ENCODE data around the gene DISP3. TPM values are rescaled to one million over a fixed set of nuclear protein-coding genes. Genes with fewer than 3 reads are reported as not detected.

The DISP3 gene
- total and polyA plus RNA-seq, 2 experiments from 2014 or later: 0.10 TPM; not detected in 1

DNA sequence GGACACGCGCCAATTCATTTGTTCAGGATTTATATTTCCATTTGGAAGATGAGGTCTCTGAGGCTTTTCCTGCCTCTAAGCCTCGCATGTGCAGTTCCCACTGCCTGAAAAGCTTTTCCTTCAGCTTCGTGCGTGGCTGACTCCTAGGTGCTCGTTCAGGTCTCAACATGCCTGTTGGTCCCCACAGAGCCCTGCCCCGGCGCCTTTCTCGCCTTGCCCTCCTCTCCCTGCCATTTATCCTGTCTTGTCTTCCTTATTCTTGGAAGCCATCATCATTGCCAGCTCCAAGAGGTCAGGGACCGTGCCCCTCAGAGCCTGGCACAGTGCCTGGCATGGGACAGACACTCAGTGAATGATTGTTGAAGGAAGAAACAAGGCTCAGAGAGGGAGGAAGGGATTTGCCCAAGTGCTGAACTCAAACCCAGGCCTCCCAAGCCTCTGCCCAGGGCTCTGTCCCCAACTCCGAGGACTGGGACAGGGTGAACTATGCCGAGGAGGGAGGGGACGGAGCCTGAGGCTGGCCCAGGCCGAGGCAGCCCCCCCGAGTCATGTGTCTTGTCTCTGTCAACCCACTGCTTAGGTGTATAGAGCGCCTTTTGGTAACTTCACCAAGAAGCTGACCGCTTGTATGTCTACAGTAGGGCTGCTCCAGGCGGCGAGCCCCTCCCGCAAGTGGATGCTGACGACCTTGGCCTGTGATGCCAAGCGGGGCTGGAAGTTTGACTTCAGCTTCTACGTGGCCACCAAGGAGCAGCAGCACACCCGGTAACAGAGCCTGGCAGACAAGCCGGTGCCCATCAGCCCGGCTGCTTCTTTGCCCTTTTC, 47.3 kb downstream of the DISP3 start:
- Histone ChIP-seq H3K4me1 (ENCODE audit: insufficient read depth) (no peaks in the 10 kb centered on the region), H3K36me3 (replicated peaks; ENCODE audit: insufficient read depth, low read depth) (no peaks in the 10 kb centered on the region), H2AFZ (no peak overlapping the region), H4K20me1 (ENCODE audit: insufficient read depth, poor library complexity, severe bottlenecking) (no peaks in the 10 kb centered on the region), H3K27me3 (no peaks in the 10 kb centered on the region), H3K9me3 (ENCODE audit: low read depth) (no peaks in the 10 kb centered on the region), H3K79me2 (no peaks in the 10 kb centered on the region), H3K4me3 (no peak overlapping the region), H3K4me2 (no peak overlapping the region), H3K27ac (no peak overlapping the region), H3K9me2 (replicated peaks; ENCODE audit: insufficient read depth) (no peaks in the 10 kb centered on the region)
- WGBS (ENCODE audit: low lambda C conversion rate, missing lambda C conversion rate): 93% methylated on average over 26 of the region's 26 CpGs
- no peak for DNase-seq (ENCODE audit: low spot score)
- TF ChIP-seq EZH2 (IDR thresholded peaks at IDR 0.05; ENCODE audit: borderline replicate concordance): no peak
- TF ChIP-seq EZH2phosphoT487 (IDR thresholded peaks at IDR 0.05; ENCODE audit: low read depth, severe bottlenecking, unreplicated experiment): no peak
- TF ChIP-seq, protein P1, sequence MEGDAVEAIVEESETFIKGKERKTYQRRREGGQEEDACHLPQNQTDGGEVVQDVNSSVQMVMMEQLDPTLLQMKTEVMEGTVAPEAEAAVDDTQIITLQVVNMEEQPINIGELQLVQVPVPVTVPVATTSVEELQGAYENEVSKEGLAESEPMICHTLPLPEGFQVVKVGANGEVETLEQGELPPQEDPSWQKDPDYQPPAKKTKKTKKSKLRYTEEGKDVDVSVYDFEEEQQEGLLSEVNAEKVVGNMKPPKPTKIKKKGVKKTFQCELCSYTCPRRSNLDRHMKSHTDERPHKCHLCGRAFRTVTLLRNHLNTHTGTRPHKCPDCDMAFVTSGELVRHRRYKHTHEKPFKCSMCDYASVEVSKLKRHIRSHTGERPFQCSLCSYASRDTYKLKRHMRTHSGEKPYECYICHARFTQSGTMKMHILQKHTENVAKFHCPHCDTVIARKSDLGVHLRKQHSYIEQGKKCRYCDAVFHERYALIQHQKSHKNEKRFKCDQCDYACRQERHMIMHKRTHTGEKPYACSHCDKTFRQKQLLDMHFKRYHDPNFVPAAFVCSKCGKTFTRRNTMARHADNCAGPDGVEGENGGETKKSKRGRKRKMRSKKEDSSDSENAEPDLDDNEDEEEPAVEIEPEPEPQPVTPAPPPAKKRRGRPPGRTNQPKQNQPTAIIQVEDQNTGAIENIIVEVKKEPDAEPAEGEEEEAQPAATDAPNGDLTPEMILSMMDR (IDR thresholded peaks at IDR 0.05; ENCODE audit: poor library complexity): no peak

DNA sequence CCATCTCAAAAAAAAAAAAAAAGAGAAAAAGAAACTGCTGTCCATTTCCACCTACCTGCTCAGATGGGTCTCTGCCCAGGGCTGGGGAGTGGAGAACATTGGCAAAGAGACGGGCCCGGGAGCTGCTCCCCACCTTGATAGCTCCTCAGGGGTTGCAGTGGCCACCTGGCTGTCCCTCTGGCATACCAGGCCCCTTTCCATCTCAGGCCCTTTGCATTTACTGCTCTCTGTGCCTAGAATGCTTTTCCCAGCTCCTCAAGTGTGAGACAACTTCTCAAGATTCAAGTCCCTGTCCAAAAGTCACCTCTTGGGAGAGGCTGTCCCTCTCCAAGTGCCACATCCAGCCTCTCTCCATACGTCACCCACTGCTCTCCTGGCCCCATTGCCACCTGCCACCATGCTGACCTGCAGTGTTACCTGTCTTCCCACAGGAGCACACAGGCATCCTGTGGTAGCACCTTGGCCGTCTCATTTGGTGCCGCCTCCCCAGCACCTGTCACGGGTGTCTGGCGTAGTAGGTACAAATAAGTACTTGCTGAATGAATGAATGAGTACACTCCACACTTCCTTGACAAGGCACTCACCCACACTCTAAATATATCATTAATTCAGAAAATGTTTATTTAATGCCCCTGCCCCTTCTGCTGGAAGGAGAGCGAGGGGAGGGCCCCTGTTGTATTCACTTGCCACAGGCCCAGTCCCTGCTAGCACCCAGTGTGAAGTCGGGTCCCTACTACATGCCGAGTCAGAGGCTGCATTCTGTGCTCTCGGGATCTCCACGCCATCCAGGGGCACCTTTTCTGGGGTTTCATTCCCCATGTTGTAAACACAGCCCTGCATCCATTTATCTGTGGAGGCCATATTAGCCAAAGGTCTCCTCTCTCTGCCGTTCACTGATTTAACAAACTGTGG, 48.8 kb downstream of the DISP3 start:
- Histone ChIP-seq H3K9me3 (ENCODE audit: low read depth) (no peaks in the 10 kb centered on the region), H3K27ac (no peak overlapping the region), H3K4me1 (ENCODE audit: insufficient read depth) (no peaks in the 10 kb centered on the region), H3K9me2 (replicated peaks; ENCODE audit: insufficient read depth) (no peaks in the 10 kb centered on the region), H4K20me1 (ENCODE audit: insufficient read depth, poor library complexity, severe bottlenecking) (no peaks in the 10 kb centered on the region), H3K79me2 (no peaks in the 10 kb centered on the region), H3K27me3 (no peaks in the 10 kb centered on the region), H3K4me2 (no peak overlapping the region), H2AFZ (no peak overlapping the region), H3K36me3 (replicated peaks; ENCODE audit: insufficient read depth, low read depth) (no peaks in the 10 kb centered on the region), H3K4me3 (no peak overlapping the region)
- no peak for DNase-seq (ENCODE audit: low spot score)
- WGBS (ENCODE audit: low lambda C conversion rate, missing lambda C conversion rate): 90% methylated on average over 13 of the region's 13 CpGs
- TF ChIP-seq, protein P1 (IDR thresholded peaks at IDR 0.05; ENCODE audit: poor library complexity): no peak
- TF ChIP-seq EZH2 (IDR thresholded peaks at IDR 0.05; ENCODE audit: borderline replicate concordance): no peak
- TF ChIP-seq EZH2phosphoT487 (IDR thresholded peaks at IDR 0.05; ENCODE audit: low read depth, severe bottlenecking, unreplicated experiment): no peak

DNA sequence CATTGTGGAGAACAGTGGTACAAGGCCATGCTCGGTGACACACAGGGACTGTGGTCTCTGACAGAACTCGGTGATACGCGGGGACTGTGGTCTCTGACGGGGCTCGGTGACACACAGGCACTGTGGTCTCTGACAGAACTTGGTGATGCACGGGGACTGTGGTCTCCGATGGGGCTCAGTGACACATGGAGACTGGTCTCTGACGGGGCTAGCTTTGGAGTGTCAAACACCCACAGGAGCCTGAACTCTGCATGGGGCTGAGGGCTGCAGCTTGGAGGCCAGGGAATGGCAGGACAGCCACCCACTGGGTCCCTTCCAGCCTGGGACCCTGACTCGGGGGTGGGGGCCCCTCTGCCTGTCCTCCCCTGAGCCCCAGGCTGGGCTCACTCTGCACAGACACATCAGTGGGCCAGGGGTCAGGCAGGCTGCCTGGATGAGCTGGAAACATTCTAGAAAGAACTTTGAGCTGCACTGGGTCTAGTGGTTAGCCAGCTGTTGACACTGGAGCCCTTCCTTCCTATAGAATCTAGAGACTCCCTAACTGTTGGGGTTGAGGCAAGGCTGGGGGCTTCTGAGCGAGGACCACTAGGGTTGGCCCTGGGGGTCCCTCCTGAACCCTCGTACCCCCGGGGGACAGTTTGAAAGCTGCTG, 49.8 kb downstream of the DISP3 start:
- no peaks in the 10 kb centered on the region for H3K9me3 ChIP-seq (ENCODE audit: low read depth)
- no peak overlapping the region for H3K4me3 ChIP-seq
- H3K4me1 ChIP-seq (ENCODE audit: insufficient read depth): no peaks in the 10 kb centered on the region
- no peaks in the 10 kb centered on the region for H3K79me2 ChIP-seq
- no peak for DNase-seq (ENCODE audit: low spot score)
- TF ChIP-seq, protein P1 (IDR thresholded peaks at IDR 0.05; ENCODE audit: poor library complexity): no peak
- TF ChIP-seq EZH2 (IDR thresholded peaks at IDR 0.05; ENCODE audit: borderline replicate concordance) (no peak), EZH2phosphoT487 (IDR thresholded peaks at IDR 0.05; ENCODE audit: low read depth, severe bottlenecking, unreplicated experiment) (no peak)
- no peak overlapping the region for H2AFZ ChIP-seq
- H3K27me3 ChIP-seq: no peaks in the 10 kb centered on the region
- no peaks in the 10 kb centered on the region for H3K9me2 ChIP-seq (replicated peaks; ENCODE audit: insufficient read depth)
- no peaks in the 10 kb centered on the region for H4K20me1 ChIP-seq (ENCODE audit: insufficient read depth, poor library complexity, severe bottlenecking)
- H3K36me3 ChIP-seq (replicated peaks; ENCODE audit: insufficient read depth, low read depth): no peaks in the 10 kb centered on the region
- no peak overlapping the region for H3K4me2 ChIP-seq
- WGBS (ENCODE audit: low lambda C conversion rate, missing lambda C conversion rate): 88% methylated on average over 13 of the region's 13 CpGs
- no peak overlapping the region for H3K27ac ChIP-seq

All from hepatocyte (in vitro differentiated cells).